ENCODE measurements around the gene OTOS.

DNA sequence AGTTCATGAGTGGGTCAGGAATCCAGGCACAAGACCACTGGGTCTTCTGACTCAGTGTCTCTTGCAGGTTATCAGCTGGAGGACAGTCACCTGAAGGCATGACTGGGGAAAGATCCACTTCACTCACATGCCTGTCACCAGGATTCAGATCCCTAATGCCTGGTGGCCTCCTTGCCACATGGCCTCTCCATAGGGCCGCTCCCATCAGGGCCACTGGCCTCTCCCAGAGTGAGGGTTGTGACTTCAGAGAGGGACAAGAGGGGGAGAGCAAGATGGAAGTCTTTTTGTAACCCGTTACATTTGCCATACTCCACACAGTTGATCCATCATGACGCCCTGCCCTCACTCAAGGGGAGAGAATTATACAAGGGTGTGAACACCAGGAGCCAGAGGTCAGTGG lies 13.0 kb upstream of the OTOS start:
- TF ChIP-seq EZH2phosphoT487 (IDR thresholded peaks at IDR 0.05; ENCODE audit: borderline replicate concordance): no peak
- TF ChIP-seq, protein P1, sequence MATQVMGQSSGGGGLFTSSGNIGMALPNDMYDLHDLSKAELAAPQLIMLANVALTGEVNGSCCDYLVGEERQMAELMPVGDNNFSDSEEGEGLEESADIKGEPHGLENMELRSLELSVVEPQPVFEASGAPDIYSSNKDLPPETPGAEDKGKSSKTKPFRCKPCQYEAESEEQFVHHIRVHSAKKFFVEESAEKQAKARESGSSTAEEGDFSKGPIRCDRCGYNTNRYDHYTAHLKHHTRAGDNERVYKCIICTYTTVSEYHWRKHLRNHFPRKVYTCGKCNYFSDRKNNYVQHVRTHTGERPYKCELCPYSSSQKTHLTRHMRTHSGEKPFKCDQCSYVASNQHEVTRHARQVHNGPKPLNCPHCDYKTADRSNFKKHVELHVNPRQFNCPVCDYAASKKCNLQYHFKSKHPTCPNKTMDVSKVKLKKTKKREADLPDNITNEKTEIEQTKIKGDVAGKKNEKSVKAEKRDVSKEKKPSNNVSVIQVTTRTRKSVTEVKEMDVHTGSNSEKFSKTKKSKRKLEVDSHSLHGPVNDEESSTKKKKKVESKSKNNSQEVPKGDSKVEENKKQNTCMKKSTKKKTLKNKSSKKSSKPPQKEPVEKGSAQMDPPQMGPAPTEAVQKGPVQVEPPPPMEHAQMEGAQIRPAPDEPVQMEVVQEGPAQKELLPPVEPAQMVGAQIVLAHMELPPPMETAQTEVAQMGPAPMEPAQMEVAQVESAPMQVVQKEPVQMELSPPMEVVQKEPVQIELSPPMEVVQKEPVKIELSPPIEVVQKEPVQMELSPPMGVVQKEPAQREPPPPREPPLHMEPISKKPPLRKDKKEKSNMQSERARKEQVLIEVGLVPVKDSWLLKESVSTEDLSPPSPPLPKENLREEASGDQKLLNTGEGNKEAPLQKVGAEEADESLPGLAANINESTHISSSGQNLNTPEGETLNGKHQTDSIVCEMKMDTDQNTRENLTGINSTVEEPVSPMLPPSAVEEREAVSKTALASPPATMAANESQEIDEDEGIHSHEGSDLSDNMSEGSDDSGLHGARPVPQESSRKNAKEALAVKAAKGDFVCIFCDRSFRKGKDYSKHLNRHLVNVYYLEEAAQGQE (IDR thresholded peaks at IDR 0.05; ENCODE audit: low read depth): no peak
- TF ChIP-seq, protein P2, sequence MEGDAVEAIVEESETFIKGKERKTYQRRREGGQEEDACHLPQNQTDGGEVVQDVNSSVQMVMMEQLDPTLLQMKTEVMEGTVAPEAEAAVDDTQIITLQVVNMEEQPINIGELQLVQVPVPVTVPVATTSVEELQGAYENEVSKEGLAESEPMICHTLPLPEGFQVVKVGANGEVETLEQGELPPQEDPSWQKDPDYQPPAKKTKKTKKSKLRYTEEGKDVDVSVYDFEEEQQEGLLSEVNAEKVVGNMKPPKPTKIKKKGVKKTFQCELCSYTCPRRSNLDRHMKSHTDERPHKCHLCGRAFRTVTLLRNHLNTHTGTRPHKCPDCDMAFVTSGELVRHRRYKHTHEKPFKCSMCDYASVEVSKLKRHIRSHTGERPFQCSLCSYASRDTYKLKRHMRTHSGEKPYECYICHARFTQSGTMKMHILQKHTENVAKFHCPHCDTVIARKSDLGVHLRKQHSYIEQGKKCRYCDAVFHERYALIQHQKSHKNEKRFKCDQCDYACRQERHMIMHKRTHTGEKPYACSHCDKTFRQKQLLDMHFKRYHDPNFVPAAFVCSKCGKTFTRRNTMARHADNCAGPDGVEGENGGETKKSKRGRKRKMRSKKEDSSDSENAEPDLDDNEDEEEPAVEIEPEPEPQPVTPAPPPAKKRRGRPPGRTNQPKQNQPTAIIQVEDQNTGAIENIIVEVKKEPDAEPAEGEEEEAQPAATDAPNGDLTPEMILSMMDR (IDR thresholded peaks at IDR 0.05 in 2 of 3, conservative IDR thresholded peaks at IDR 0.05 in 1 of 3; ENCODE audit: borderline replicate concordance in 1 of 3, insufficient read depth in 1 of 3, low read depth in 2 of 3, low read length in 2 of 3): no peak

Measured in HCT116 (cell line).